Activated CD8-positive, alpha-beta memory T cell treated with anti-CD3 and anti-CD28 coated beads for 24 hours (primary cell): ENCODE results near the gene DCTPP1.
A peak's percentile ranks its signal among the peaks of the same experiment; 100 is the strongest.
"Not testable (repeated sequence)": the region's sequence is repeated elsewhere in the genome, so short reads cannot be mapped to it uniquely, and the experiment has no call there.

Experiments used
- DNase-seq: peaks from one replicate; pipeline ENCODE4 v3.0.0-alpha.2; 2020

Gene DCTPP1

GRCh38 chr16:30429678-30430427, at the start of gene DCTPP1:
TSS of gene DCTPP1 (minus strand) at chr16:30430030. CDS start at chr16:30429980, 50 bp downstream.
- peak; percentile 96 for DNase-seq

GRCh38 chr16:30478766-30479478, 49.1 kb upstream of the DCTPP1 start:
- DNase-seq, result no peak

- DNase-seq, result not testable (repeated sequence)
These were observed 47.9 kb upstream of the DCTPP1 start for GRCh38 chr16:30477773-30478172.

GRCh38 chr16:30476991-30477390, 47.2 kb upstream of the DCTPP1 start:
- DNase-seq, result no peak

- DNase-seq, result no peak
These were observed 44.9 kb upstream of the DCTPP1 start for GRCh38 chr16:30474684-30475083.

GRCh38 chr16:30474074-30474452, 44.2 kb upstream of the DCTPP1 start:
- no peak for DNase-seq

- DNase-seq, result peak; percentile 89
These were observed 43.6 kb upstream of the DCTPP1 start for GRCh38 chr16:30473231-30474073.

- peak; percentile 90 for DNase-seq
These were observed 42.6 kb upstream of the DCTPP1 start, which contains the start of gene ITGAL for GRCh38 chr16:30472328-30472942. TSS of gene ITGAL (plus strand) at chr16:30472742. CDS start at chr16:30472838, 96 bp downstream.

- peak; percentile 70 for DNase-seq
These were observed 40.8 kb upstream of the DCTPP1 start for GRCh38 chr16:30470632-30470995.

GRCh38 chr16:30470170-30470512, 40.3 kb upstream of the DCTPP1 start:
- no peak for DNase-seq

GRCh38 chr16:30464078-30464477, 34.2 kb upstream of the DCTPP1 start:
- no peak for DNase-seq

GRCh38 chr16:30461426-30461825, 31.6 kb upstream of the DCTPP1 start:
- not testable (repeated sequence) for DNase-seq

GRCh38 chr16:30459456-30459855, 29.6 kb upstream of the DCTPP1 start:
- DNase-seq, result no peak

GRCh38 chr16:30458561-30459394, 28.9 kb upstream of the DCTPP1 start:
- peak; percentile 93 for DNase-seq

GRCh38 chr16:30457743-30458560, 28.1 kb upstream of the DCTPP1 start:
- no peak for DNase-seq

- no peak for DNase-seq
These were observed 27.4 kb upstream of the DCTPP1 start for GRCh38 chr16:30457256-30457655.

GRCh38 chr16:30456302-30456701, 26.5 kb upstream of the DCTPP1 start:
- DNase-seq, result no peak

GRCh38 chr16:30452709-30453580, 23.1 kb upstream of the DCTPP1 start:
- not testable (repeated sequence) for DNase-seq

GRCh38 chr16:30449116-30449435, 19.2 kb upstream of the DCTPP1 start:
- no peak for DNase-seq

- no peak for DNase-seq
These were observed 17.8 kb upstream of the DCTPP1 start for GRCh38 chr16:30447512-30448226.
